HG03108 (cell line): ENCODE data around the gene AMHR2.
"Not testable (repeated sequence)": the region's sequence is repeated elsewhere in the genome, so short reads cannot be mapped to it uniquely, and the experiment has no call there.

ENCODE experiments used
- ATAC-seq: cut with Tn5 transposase; IDR thresholded peaks from one replicate; pipeline ENCODE4 v1.9.1; 2021; ENCODE audit warnings: moderate library complexity; ENCODE audit not compliant: unreplicated experiment

The AMHR2 gene

GRCh38 chr12:53423597-53423996 lies at the start of gene AMHR2:
Gene AMHR2 (plus strand): TSS chr12:53423855. CDS start chr12:53423935, 80 bp downstream.
- no peak for ATAC-seq

- not testable (repeated sequence) for ATAC-seq
Observed at GRCh38 chr12:53374277-53374676, 49.4 kb upstream of the AMHR2 start.

GRCh38 chr12:53376747-53377146 lies 46.9 kb upstream of the AMHR2 start:
- ATAC-seq = no peak

GRCh38 chr12:53378222-53378621 lies 45.4 kb upstream of the AMHR2 start:
- no peak for ATAC-seq

GRCh38 chr12:53378724-53379388 lies 44.8 kb upstream of the AMHR2 start:
- no peak for ATAC-seq

GRCh38 chr12:53379389-53380103 lies 44.1 kb upstream of the AMHR2 start:
- peak; percentile 65 for ATAC-seq

GRCh38 chr12:53380104-53380793 lies 43.4 kb upstream of the AMHR2 start, which contains the start of gene SP1:
Gene SP1 (plus strand): TSS chr12:53380176. CDS start chr12:53380292, 116 bp downstream.
- peak; percentile 36 for ATAC-seq

- no peak for ATAC-seq
Observed at GRCh38 chr12:53380794-53381730, 42.6 kb upstream of the AMHR2 start.

- ATAC-seq = no peak
Observed at GRCh38 chr12:53381731-53382630, 41.7 kb upstream of the AMHR2 start.

- no peak for ATAC-seq
Observed at GRCh38 chr12:53383258-53383657, 40.4 kb upstream of the AMHR2 start.

GRCh38 chr12:53386381-53386780 lies 37.3 kb upstream of the AMHR2 start:
- ATAC-seq = not testable (repeated sequence)

- no peak for ATAC-seq
Observed at GRCh38 chr12:53388932-53389331, 34.7 kb upstream of the AMHR2 start.

- ATAC-seq = no peak
Observed at GRCh38 chr12:53389702-53390101, 34.0 kb upstream of the AMHR2 start.

- ATAC-seq = no peak
Observed at GRCh38 chr12:53391724-53392123, 31.9 kb upstream of the AMHR2 start.

- no peak for ATAC-seq
Observed at GRCh38 chr12:53399896-53400295, 23.8 kb upstream of the AMHR2 start.

GRCh38 chr12:53402351-53402750 lies 21.3 kb upstream of the AMHR2 start:
- ATAC-seq = not testable (repeated sequence)

GRCh38 chr12:53402871-53403270 lies 20.8 kb upstream of the AMHR2 start:
- ATAC-seq = no peak

- no peak for ATAC-seq
Observed at GRCh38 chr12:53410951-53411350, 12.7 kb upstream of the AMHR2 start.

GRCh38 chr12:53413485-53414204 lies 10.0 kb upstream of the AMHR2 start:
- ATAC-seq = no peak
